K562 (cell line): ENCODE results near the gene TESK2. TPM values are rescaled to one million over a fixed set of nuclear protein-coding genes. Genes with fewer than 3 reads are reported as not detected.
A peak's percentile ranks its signal among the peaks of the same experiment; 100 is the strongest.

Experiments used
- BRD9 ChIP-seq: fragments of 450-650 bp; IDR thresholded peaks from 2 replicates; pipeline ENCODE4 v1.6.1; 2018; ENCODE audit warnings: low read depth; ENCODE audit not compliant: partially characterized antibody
- ELF2 ChIP-seq: fragments of 250-450 bp; sonication (Bioruptor Pico); IDR thresholded peaks from 2 replicates; pipeline ENCODE4 v1.5.0; 2021; ENCODE audit warnings: mild to moderate bottlenecking
- PHTF2 ChIP-seq: fragments of 250-450 bp; sonication (Bioruptor Pico); IDR thresholded peaks from 2 replicates; pipeline ENCODE4 v1.5.0; 2021; ENCODE audit warnings: mild to moderate bottlenecking
- RAD21 ChIP-seq, 2 experiments: fragments of 250-450 bp in 1 of 2; fragments of 450-650 bp in 1 of 2; sonication (Bioruptor Pico) in 1 of 2; formaldehyde crosslinking in 1 of 2; IDR thresholded peaks in 1 of 2; conservative IDR thresholded peaks in 1 of 2; 2 replicates each; pipeline versions ENCODE4 v1.4.0 to v1.8.0; 2020 to 2022; ENCODE audit warnings: mild to moderate bottlenecking in 2 of 2, moderate library complexity in 1 of 2
- SIN3B ChIP-seq: fragments of 450-650 bp; IDR thresholded peaks from 2 replicates; pipeline ENCODE4 v1.6.1; 2017; ENCODE audit warnings: low read depth, mild to moderate bottlenecking, moderate library complexity
- SREBF1 ChIP-seq: fragments of 150-350 bp; IDR thresholded peaks from 2 replicates; pipeline ENCODE4 v1.6.1; 2014; ENCODE audit warnings: antibody characterized with exemption, low read depth, low read length, borderline replicate concordance
- ZKSCAN3 ChIP-seq: fragments of 250-450 bp; sonication (Bioruptor Pico); IDR thresholded peaks from 2 replicates; pipeline ENCODE4 v1.4.0; 2020
- ZNF133 ChIP-seq: fragments of 250-450 bp; sonication (Bioruptor Pico); IDR thresholded peaks from 2 replicates; pipeline ENCODE4 v1.4.0; 2020; ENCODE audit warnings: mild to moderate bottlenecking
- ZNF134 ChIP-seq: fragments of 250-450 bp; sonication (Bioruptor Pico); conservative IDR thresholded peaks from 2 replicates; pipeline ENCODE4 v1.4.0; 2020
- ZNF232 ChIP-seq: sonication (generic); formaldehyde crosslinking; IDR thresholded peaks from 2 replicates; pipeline ENCODE4 v1.8.0; 2022; ENCODE audit warnings: mild to moderate bottlenecking, missing genetic modification reagents
- ZNF324 ChIP-seq: fragments of 250-450 bp; sonication (Bioruptor Pico); IDR thresholded peaks from 2 replicates; pipeline ENCODE4 v1.4.0; 2020; ENCODE audit warnings: mild to moderate bottlenecking
- ZNF384 ChIP-seq: IDR thresholded peaks from 2 replicates; pipeline ENCODE4 v1.6.1; 2012; ENCODE audit warnings: low read depth, low read length, improper control_type of control experiment
- ZNF507 ChIP-seq: conservative IDR thresholded peaks from 2 replicates; pipeline ENCODE4 v1.6.1; 2017; ENCODE audit warnings: missing genetic modification characterization, missing compliant biosample characterization
- ZNF780A ChIP-seq: fragments of 250-450 bp; sonication (Bioruptor Pico); IDR thresholded peaks from 2 replicates; pipeline ENCODE4 v1.5.0; 2021; ENCODE audit warnings: mild to moderate bottlenecking
- polyA plus RNA-seq, 8 experiments: library from polyadenylated mRNA; depleted of rRNA in 4 of 8; stranded (reverse) in 5 of 8; unstranded in 3 of 8; fragments of >200 nt; fragmentation: Nextera tagmentation in 2 of 8; fragmentation: Illumina TruSeq in 1 of 8; extraction: Ambion mirVana in 2 of 8; extraction: Trizol in 1 of 8; gene quantifications; 2 replicates each; pipeline versions ENCODE4 v1.2.1 to v1.2.3, GENCODE V29; 2011 to 2014; ENCODE audit warnings: inconsistent platforms in 1 of 8, missing spikeins in 1 of 8
- total RNA-seq, 7 experiments: library from RNA; depleted of rRNA in 6 of 7; stranded (reverse); fragments of >200 nt in 6 of 7; fragmentation: Illumina TruSeq in 2 of 7; extraction: Trizol in 2 of 7; gene quantifications; 2 replicates each; pipeline versions ENCODE4 v1.2.1 to v1.2.3, GENCODE V29; 2011 to 2021; ENCODE audit warnings: low replicate concordance in 1 of 7
- TF ChIP-seq, protein P1 (sequence below): fragments of 250-450 bp; sonication (Bioruptor Pico); IDR thresholded peaks from 2 replicates; pipeline ENCODE4 v1.8.0; 2022; ENCODE audit warnings: inconsistent platforms
- TF ChIP-seq, protein P2 (sequence below): fragments of 250-450 bp; sonication (Bioruptor Pico); IDR thresholded peaks from 2 replicates; pipeline ENCODE4 v1.4.0; 2020
- TF ChIP-seq, protein P3 (sequence below): fragments of 200-800 bp; sonication (Bioruptor generic); IDR thresholded peaks from 2 replicates; pipeline ENCODE4 v1.6.1; 2017; ENCODE audit warnings: missing genetic modification characterization, missing compliant biosample characterization
- TF ChIP-seq, protein P4 (sequence below), 2 experiments: fragments of 450-650 bp; conservative IDR thresholded peaks; 2 replicates each; pipeline ENCODE4 v1.6.1; 2017; ENCODE audit warnings: mild to moderate bottlenecking in 2 of 2, moderate library complexity in 2 of 2
- TF ChIP-seq, protein P5 (sequence below): IDR thresholded peaks from 2 replicates; pipeline ENCODE4 v1.6.1; 2016; ENCODE audit warnings: missing genetic modification characterization, missing compliant biosample characterization
- TF ChIP-seq, protein P6 (sequence below): sonication (generic); formaldehyde crosslinking; IDR thresholded peaks from 2 replicates; pipeline ENCODE4 v1.9.0; 2022; ENCODE audit warnings: mild to moderate bottlenecking, missing genetic modification reagents

Gene TESK2
- total and polyA plus RNA-seq, 9 of the 15 experiments (the other 6 are each of a cell fraction or from before 2014, with no cell fraction given), result 1.6 to 5.3 (median 3.7) TPM

DNA sequence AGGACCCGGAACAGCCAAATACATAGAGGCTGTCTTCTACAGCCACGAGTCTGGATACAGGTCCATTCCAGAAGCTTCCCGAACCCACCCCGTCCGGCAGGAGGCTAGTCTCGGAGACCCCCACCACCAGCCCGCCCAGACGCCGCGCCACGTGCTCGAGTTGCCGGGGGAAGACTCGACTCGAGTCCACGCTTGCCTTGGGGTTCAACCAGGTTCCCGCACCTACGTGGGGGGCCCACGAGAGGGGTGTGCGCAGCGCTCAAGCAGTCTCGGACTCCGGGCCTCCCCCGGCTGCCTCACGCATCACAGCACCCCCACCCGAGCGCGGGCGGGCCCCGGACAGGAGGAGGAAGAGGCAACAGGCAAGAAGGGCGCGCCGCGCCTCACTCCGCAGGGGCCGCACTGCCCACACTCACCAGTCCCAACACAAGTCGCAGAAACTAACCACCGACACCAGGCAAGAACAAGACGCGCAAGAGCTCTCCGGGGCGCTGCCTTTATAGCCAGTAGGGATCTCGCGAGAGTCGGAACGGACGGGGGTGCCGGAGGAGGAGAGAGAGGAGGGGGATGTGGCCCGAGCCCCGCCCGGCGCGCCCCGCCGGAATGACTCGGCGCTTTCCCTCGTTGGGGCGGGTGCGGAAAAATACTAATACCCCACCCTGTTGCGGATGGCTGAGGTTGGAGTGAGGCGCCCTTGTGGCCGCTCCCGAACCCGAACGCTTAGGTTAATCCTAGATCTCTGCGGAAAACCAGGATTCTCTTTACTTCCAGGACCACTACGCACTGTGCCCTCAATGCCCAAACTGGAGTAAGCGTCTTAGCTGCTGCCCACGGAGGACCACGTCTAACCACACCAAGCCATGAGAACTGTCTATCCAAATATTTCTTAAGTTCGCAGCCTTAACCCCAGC is 30.7 kb upstream of the TESK2 start, which contains the start of gene PRDX1 (continued):
- TF ChIP-seq, protein P1, sequence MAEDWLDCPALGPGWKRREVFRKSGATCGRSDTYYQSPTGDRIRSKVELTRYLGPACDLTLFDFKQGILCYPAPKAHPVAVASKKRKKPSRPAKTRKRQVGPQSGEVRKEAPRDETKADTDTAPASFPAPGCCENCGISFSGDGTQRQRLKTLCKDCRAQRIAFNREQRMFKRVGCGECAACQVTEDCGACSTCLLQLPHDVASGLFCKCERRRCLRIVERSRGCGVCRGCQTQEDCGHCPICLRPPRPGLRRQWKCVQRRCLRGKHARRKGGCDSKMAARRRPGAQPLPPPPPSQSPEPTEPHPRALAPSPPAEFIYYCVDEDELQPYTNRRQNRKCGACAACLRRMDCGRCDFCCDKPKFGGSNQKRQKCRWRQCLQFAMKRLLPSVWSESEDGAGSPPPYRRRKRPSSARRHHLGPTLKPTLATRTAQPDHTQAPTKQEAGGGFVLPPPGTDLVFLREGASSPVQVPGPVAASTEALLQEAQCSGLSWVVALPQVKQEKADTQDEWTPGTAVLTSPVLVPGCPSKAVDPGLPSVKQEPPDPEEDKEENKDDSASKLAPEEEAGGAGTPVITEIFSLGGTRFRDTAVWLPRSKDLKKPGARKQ (CRISPR knock-in tag), result no peak
- TF ChIP-seq ELF2 (CRISPR knock-in tag) (peak; percentile 68; the same call in 1 of the 2 replicates), RAD21 (CRISPR knock-in tag; conservative IDR thresholded peaks at IDR 0.05 in 1 of 2, IDR thresholded peaks at IDR 0.05 in 1 of 2) (peak; percentile 7 to 18), ZNF384 (0 out of 2 replicates have a peak, but pooled peaks have one; percentile 6), SREBF1 (no peak; the same call in 1 of the 2 replicates), ZNF780A (CRISPR knock-in tag) (no peak), ZNF133 (no peak), ZNF232 (CRISPR knock-in tag) (0 out of 2 replicates have a peak, but pooled peaks have one; percentile 77), ZNF507 (no peak), ZNF134 (CRISPR knock-in tag) (no peak), ZNF324 (CRISPR knock-in tag) (no peak), BRD9 (no peak), SIN3B (peak; percentile 63), ZKSCAN3 (CRISPR knock-in tag) (no peak), PHTF2 (peak; percentile 55; the same call in 1 of the 2 replicates)
- TF ChIP-seq, protein P2, sequence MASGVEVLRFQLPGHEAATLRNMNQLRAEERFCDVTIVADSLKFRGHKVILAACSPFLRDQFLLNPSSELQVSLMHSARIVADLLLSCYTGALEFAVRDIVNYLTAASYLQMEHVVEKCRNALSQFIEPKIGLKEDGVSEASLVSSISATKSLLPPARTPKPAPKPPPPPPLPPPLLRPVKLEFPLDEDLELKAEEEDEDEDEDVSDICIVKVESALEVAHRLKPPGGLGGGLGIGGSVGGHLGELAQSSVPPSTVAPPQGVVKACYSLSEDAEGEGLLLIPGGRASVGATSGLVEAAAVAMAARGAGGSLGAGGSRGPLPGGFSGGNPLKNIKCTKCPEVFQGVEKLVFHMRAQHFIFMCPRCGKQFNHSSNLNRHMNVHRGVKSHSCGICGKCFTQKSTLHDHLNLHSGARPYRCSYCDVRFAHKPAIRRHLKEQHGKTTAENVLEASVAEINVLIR, result no peak
- TF ChIP-seq, protein P3, sequence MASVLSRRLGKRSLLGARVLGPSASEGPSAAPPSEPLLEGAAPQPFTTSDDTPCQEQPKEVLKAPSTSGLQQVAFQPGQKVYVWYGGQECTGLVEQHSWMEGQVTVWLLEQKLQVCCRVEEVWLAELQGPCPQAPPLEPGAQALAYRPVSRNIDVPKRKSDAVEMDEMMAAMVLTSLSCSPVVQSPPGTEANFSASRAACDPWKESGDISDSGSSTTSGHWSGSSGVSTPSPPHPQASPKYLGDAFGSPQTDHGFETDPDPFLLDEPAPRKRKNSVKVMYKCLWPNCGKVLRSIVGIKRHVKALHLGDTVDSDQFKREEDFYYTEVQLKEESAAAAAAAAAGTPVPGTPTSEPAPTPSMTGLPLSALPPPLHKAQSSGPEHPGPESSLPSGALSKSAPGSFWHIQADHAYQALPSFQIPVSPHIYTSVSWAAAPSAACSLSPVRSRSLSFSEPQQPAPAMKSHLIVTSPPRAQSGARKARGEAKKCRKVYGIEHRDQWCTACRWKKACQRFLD (CRISPR knock-in tag), result 0 out of 2 replicates have a peak, but pooled peaks have one; percentile 45
- TF ChIP-seq, protein P4, sequence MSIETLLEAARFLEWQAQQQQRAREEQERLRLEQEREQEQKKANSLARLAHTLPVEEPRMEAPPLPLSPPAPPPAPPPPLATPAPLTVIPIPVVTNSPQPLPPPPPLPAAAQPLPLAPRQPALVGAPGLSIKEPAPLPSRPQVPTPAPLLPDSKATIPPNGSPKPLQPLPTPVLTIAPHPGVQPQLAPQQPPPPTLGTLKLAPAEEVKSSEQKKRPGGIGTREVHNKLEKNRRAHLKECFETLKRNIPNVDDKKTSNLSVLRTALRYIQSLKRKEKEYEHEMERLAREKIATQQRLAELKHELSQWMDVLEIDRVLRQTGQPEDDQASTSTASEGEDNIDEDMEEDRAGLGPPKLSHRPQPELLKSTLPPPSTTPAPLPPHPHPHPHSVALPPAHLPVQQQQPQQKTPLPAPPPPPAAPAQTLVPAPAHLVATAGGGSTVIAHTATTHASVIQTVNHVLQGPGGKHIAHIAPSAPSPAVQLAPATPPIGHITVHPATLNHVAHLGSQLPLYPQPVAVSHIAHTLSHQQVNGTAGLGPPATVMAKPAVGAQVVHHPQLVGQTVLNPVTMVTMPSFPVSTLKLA (conservative IDR thresholded peaks at IDR 0.05), result peak; percentile 93 to 96
- TF ChIP-seq, protein P5, sequence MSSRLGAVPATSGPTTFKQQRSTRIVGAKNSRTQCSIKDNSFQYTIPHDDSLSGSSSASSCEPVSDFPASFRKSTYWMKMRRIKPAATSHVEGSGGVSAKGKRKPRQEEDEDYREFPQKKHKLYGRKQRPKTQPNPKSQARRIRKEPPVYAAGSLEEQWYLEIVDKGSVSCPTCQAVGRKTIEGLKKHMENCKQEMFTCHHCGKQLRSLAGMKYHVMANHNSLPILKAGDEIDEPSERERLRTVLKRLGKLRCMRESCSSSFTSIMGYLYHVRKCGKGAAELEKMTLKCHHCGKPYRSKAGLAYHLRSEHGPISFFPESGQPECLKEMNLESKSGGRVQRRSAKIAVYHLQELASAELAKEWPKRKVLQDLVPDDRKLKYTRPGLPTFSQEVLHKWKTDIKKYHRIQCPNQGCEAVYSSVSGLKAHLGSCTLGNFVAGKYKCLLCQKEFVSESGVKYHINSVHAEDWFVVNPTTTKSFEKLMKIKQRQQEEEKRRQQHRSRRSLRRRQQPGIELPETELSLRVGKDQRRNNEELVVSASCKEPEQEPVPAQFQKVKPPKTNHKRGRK, result no peak
- TF ChIP-seq, protein P6, sequence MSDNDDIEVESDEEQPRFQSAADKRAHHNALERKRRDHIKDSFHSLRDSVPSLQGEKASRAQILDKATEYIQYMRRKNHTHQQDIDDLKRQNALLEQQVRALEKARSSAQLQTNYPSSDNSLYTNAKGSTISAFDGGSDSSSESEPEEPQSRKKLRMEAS (CRISPR knock-in tag), result peak; percentile 89
